Gastrocnemius medialis (tissue), 4 donors: ENCODE results near the gene SESN2. TPM values are rescaled to one million over a fixed set of nuclear protein-coding genes. Genes with fewer than 3 reads are reported as not detected.

Experiments used
- ATAC-seq, 2 donors: fragments of 150-250 bp; one replicate each; pipeline ENCODE4 v1.9.1; 2016
- DNase-seq, 2 donors: peaks; one replicate each; pipeline ENCODE4 v3.0.0-alpha.2; 2019
- H3K27ac ChIP-seq, 4 donors: fragments of 200-600 bp; sonication (generic); 1 replicate in 1 of 4; 2 replicates in 3 of 4; pipeline ENCODE4 v1.5.1; 2016 to 2018; ENCODE audit warnings: mild to moderate bottlenecking in 2 of 4, moderate library complexity in 1 of 4
- H3K27me3 ChIP-seq, 3 donors: fragments of 200-600 bp; sonication (generic) in 2 of 3; 1 replicate in 1 of 3; 2 replicates in 2 of 3; pipeline versions ENCODE4 v1.5.1 to v1.6.0; 2016 to 2019; ENCODE audit warnings: mild to moderate bottlenecking in 1 of 3, moderate library complexity in 1 of 3
- H3K36me3 ChIP-seq, 2 donors: fragments of 200-600 bp; sonication (generic) in 1 of 2; one replicate each; pipeline ENCODE4 v1.5.1; 2017 to 2018
- H3K4me1 ChIP-seq, 2 donors: fragments of 200-600 bp; sonication (generic) in 1 of 2; one replicate each; pipeline ENCODE4 v1.5.1; 2016 to 2017; ENCODE audit warnings: mild to moderate bottlenecking in 2 of 2
- H3K4me3 ChIP-seq, 4 donors: fragments of 200-600 bp; sonication (generic) in 3 of 4; 1 replicate in 1 of 4; 2 replicates in 3 of 4; pipeline ENCODE4 v1.5.1; 2016 to 2019; ENCODE audit warnings: mild to moderate bottlenecking in 2 of 4
- H3K9me3 ChIP-seq, 3 donors: fragments of 200-600 bp; sonication (generic) in 2 of 3; 1 replicate in 1 of 3; 2 replicates in 2 of 3; pipeline ENCODE4 v1.5.1; 2016 to 2019
- CTCF ChIP-seq, 5 experiments: fragments of 450-650 bp in 3 of 5; fragments of 200-600 bp in 2 of 5; sonication (generic) in 2 of 5; IDR thresholded peaks in 4 of 5; conservative IDR thresholded peaks in 1 of 5; 1 replicate in 4 of 5; 2 replicates in 1 of 5; pipeline ENCODE4 v1.5.1; 2016 to 2019; ENCODE audit warnings: antibody characterized with exemption in 5 of 5, mild to moderate bottlenecking in 3 of 5, moderate library complexity in 3 of 5
- POLR2A ChIP-seq, 2 donors: fragments of 450-650 bp; IDR thresholded peaks; one replicate each; pipeline ENCODE4 v1.6.1; 2017; ENCODE audit warnings: antibody characterized with exemption in 2 of 2, mild to moderate bottlenecking in 2 of 2, moderate library complexity in 2 of 2
- in situ Hi-C, 4 donors: fragments of 200-750 bp; cut with MboI; loops; one replicate each; pipeline versions ENCODE4 v1.15.0 to v1.8.0; 2017; ENCODE audit warnings: low sequenced_read_pairs in 4 of 4
- intact Hi-C: fragments of 100-400 bp; cut with DNase I; formaldehyde crosslinking; loops from one replicate; pipeline ENCODE4 v1.15.1; 2023; ENCODE audit warnings: low total_unique reads
- total RNA-seq, 4 donors: library from RNA; depleted of rRNA; stranded (reverse); fragments of >200 nt; gene quantifications; one replicate each; pipeline versions ENCODE4 v1.1.0 to v1.2.3, GENCODE V29; 2016

Gene SESN2
- total RNA-seq, 4 donors from 2014 or later = 5.6 to 18.9 (median 12.4) TPM

- no peak for ATAC-seq
Measured at GRCh38 chr1:28282426-28283407, 23.4 kb downstream of the SESN2 start.

DNA sequence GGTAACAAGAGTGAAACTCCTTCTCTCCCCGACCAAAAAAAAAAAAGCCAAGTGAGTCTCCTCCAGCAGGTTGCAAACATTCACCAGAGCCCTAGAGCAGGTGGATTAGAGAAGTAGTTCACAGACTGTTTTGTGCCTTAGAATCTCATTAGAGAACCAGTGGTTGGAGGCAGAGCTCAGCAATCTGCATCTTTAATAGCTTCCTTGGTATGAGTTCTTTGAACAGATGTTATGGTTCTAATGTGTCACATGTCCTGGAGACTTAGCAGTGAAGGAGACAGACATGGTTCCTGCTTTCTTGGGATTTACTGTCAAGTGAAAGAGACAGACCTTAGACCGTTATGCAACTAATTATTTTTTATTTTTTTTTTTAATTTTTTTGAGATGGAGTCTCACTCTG is 26.8 kb downstream of the SESN2 start:
- no peak for ATAC-seq
- Histone ChIP-seq H3K4me1 (peaks cover 12 to 13% of the 10 kb centered on the region in 2 donors), H3K36me3 (peaks cover 0 to 16% of the 10 kb centered on the region in 2 donors), H3K27me3 (no peaks in the 10 kb centered on the region), H3K9me3 (no peaks in the 10 kb centered on the region), H3K4me3 (no peak overlapping the region), H3K27ac (no peak overlapping the region)
- TF ChIP-seq POLR2A (IDR thresholded peaks at IDR 0.05) (no peak), CTCF (IDR thresholded peaks at IDR 0.05 in 4 of 5, conservative IDR thresholded peaks at IDR 0.05 in 1 of 5) (no peak)
- no peak for DNase-seq
- intact Hi-C loops = no loop called here
- in situ Hi-C loops = no loop called here

More at GRCh38 chr1:28282426-28283407, 23.4 kb downstream of the SESN2 start:
- Histone ChIP-seq H3K9me3 (no peaks in the 10 kb centered on the region), H3K4me3 (no peak overlapping the region), H3K27me3 (no peaks in the 10 kb centered on the region), H3K4me1 (peaks cover 12 to 13% of the 10 kb centered on the region in 2 donors), H3K27ac (no peak overlapping the region), H3K36me3 (peaks cover 0 to 50% of the 10 kb centered on the region in 2 donors)
- DNase-seq = peak in 1 of 2 donors; percentile 17
- intact Hi-C loops (loop anchor here (1.0 kb wide), 1 partner anchor 19 kb away; no protein-coding TSS in a partner anchor), in situ Hi-C loops (no loop called here)
- TF ChIP-seq CTCF (IDR thresholded peaks at IDR 0.05 in 4 of 5, conservative IDR thresholded peaks at IDR 0.05 in 1 of 5) = no peak

- no peak overlapping the region for H3K4me3 ChIP-seq
- in situ Hi-C loops = no loop called here
- no peak for DNase-seq
Measured at GRCh38 chr1:28288487-28288886, 29.2 kb downstream of the SESN2 start.

GRCh38 chr1:28290851-28291250 is 31.5 kb downstream of the SESN2 start:
- TF ChIP-seq CTCF (IDR thresholded peaks at IDR 0.05 in 4 of 5, conservative IDR thresholded peaks at IDR 0.05 in 1 of 5) = no peak
- DNase-seq = no peak
- in situ Hi-C loops (no loop called here), intact Hi-C loops (no loop called here)
- Histone ChIP-seq H3K9me3 (no peaks in the 10 kb centered on the region), H3K4me3 (no peak overlapping the region), H3K36me3 (no peaks in the 10 kb centered on the region), H3K4me1 (no peaks in the 10 kb centered on the region), H3K27me3 (no peaks in the 10 kb centered on the region), H3K27ac (no peak overlapping the region)
- no peak for ATAC-seq

More at GRCh38 chr1:28288487-28288886, 29.2 kb downstream of the SESN2 start:
- Histone ChIP-seq H3K9me3 (no peaks in the 10 kb centered on the region), H3K27ac (no peak overlapping the region), H3K36me3 (no peaks in the 10 kb centered on the region), H3K27me3 (no peaks in the 10 kb centered on the region), H3K4me1 (peaks cover 4 to 5% of the 10 kb centered on the region in 2 donors)
- ATAC-seq = no peak
- intact Hi-C loops = no loop called here
- TF ChIP-seq POLR2A (IDR thresholded peaks at IDR 0.05) (no peak), CTCF (IDR thresholded peaks at IDR 0.05 in 4 of 5, conservative IDR thresholded peaks at IDR 0.05 in 1 of 5) (no peak)
